PC-9 (cell line): ENCODE data around the gene C17orf67. TPM values are rescaled to one million over a fixed set of nuclear protein-coding genes. Genes with fewer than 3 reads are reported as not detected.

Source experiments
- BruUV-seq: library from RNA; stranded (reverse); fragments of 400-500 nt; replicated peaks from 2 replicates; lab custom pipeline; 2021; lab: Mats Ljungman, UMichigan
- CTCF ChIA-PET: fragments of 300-600 bp; sonication (Branson Sonifier 250); formaldehyde crosslinking; loops from one replicate; lab custom pipeline; 2022; ENCODE audit warnings: antibody characterized with exemption; lab: Charles Lee
- POLR2A ChIA-PET: fragments of 300-600 bp; sonication (Branson Sonifier 250); formaldehyde crosslinking; loops from one replicate; lab custom pipeline; 2022; ENCODE audit warnings: antibody characterized with exemption; ENCODE audit not compliant: unreplicated experiment; lab: Charles Lee
- DNase-seq, 2 experiments: peaks; one replicate each; pipeline versions ENCODE4 v3.0.0 to v3.0.0-alpha.2; 2015 to 2022; ENCODE audit warnings: mixed read lengths in 1 of 2
- H2AFZ ChIP-seq: fragments of 200-600 bp; sonication (generic); 2 replicates; pipeline ENCODE4 v1.8.1; 2017; ENCODE audit warnings: antibody characterized with exemption
- H3F3A ChIP-seq: fragments of 200-600 bp; sonication (generic); 2 replicates; pipeline ENCODE4 v1.8.1; 2017; ENCODE audit warnings: antibody characterized with exemption, mild to moderate bottlenecking, low read depth; ENCODE audit not compliant: insufficient read depth
- H3K27ac ChIP-seq: fragments of 200-600 bp; sonication (generic); 2 replicates; pipeline ENCODE4 v1.6.1; 2016; ENCODE audit warnings: mixed run types
- H3K27me3 ChIP-seq: fragments of 200-600 bp; sonication (generic); 2 replicates; pipeline ENCODE4 v1.6.1; 2016; ENCODE audit warnings: low read depth, mixed run types; ENCODE audit not compliant: insufficient read depth
- H3K36me3 ChIP-seq: fragments of 200-600 bp; sonication (generic); 2 replicates; pipeline ENCODE4 v1.6.1; 2016; ENCODE audit warnings: low read depth, mixed run types
- H3K4me1 ChIP-seq: fragments of 200-600 bp; sonication (generic); replicated peaks from 2 replicates; pipeline ENCODE4 v1.6.1; 2016; ENCODE audit warnings: mixed run types; ENCODE audit not compliant: insufficient read depth
- H3K4me2 ChIP-seq: fragments of 200-600 bp; sonication (generic); 2 replicates; pipeline ENCODE4 v1.6.1; 2017; ENCODE audit warnings: mixed run types
- H3K4me3 ChIP-seq: fragments of 200-600 bp; sonication (generic); 2 replicates; pipeline ENCODE4 v1.6.1; 2016; ENCODE audit warnings: mixed run types
- H3K79me2 ChIP-seq: fragments of 200-600 bp; sonication (generic); 2 replicates; pipeline ENCODE4 v1.6.1; 2017; ENCODE audit warnings: low read depth, mixed run types
- H3K9me2 ChIP-seq: fragments of 200-600 bp; sonication (generic); 2 replicates; pipeline ENCODE4 v1.8.1; 2017; ENCODE audit warnings: mild to moderate bottlenecking; ENCODE audit not compliant: insufficient read depth
- H3K9me3 ChIP-seq: fragments of 200-600 bp; sonication (generic); 2 replicates; pipeline ENCODE4 v1.8.1; 2016; ENCODE audit warnings: low read depth; ENCODE audit not compliant: insufficient read depth
- H4K20me1 ChIP-seq: fragments of 200-600 bp; sonication (generic); 2 replicates; pipeline ENCODE4 v1.8.1; 2017; ENCODE audit not compliant: insufficient read depth
- EZH2 ChIP-seq: fragments of 200-600 bp; sonication (generic); IDR thresholded peaks from 2 replicates; pipeline ENCODE4 v1.8.0; 2017; ENCODE audit warnings: antibody characterized with exemption, low read depth
- intact Hi-C: fragments of 100-400 bp; cut with micrococcal nuclease; formaldehyde crosslinking; loops from one replicate; pipeline ENCODE4 v1.10.0; 2022; ENCODE audit not compliant: unreplicated experiment
- total RNA-seq: library from RNA; stranded (reverse); gene quantifications from 2 replicates; pipeline ENCODE4 v1.2.3, GENCODE V29; 2021
- TF ChIP-seq, protein P1 (sequence below): fragments of 200-600 bp; sonication (generic); conservative IDR thresholded peaks from 2 replicates; pipeline ENCODE4 v1.6.1; 2017; ENCODE audit warnings: mixed run types, antibody characterized with exemption, mild to moderate bottlenecking, moderate library complexity

Gene C17orf67
- total RNA-seq, 1 experiment from 2014 or later = 4.3 TPM

GRCh38 chr17:56821847-56822534 lies 11.7 kb downstream of the C17orf67 start:
- no TSS peak for BruUV-seq
- H3K79me2 ChIP-seq = no peaks in the 10 kb centered on the region
- intact Hi-C loops = no loop called here

DNA sequence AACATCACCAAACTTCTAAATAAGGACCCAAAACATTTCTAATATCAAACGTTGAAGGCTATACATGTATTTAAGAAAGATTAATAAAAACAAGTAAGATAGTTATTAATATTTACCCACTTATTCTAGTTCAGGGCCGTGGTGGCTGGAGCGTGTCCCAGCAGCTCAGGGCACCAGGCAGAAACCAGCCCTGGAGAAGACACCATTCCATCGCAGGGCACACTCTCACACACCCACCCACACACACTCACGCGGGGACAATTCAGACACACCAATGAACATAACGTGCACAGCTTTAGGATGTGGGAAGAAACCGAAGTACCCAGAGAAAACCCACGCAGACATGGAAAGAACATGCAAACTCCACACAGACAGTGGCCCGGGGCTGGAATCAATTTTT lies 13.5 kb downstream of the C17orf67 start:
- Histone ChIP-seq H3K4me2 (no peak overlapping the region), H3K79me2 (no peaks in the 10 kb centered on the region), H3K9me3 (no peaks in the 10 kb centered on the region), H4K20me1 (no peaks in the 10 kb centered on the region), H2AFZ (no peak overlapping the region), H3K4me1 (0 out of 2 replicates have a peak, but pooled peaks cover 14% of the 10 kb centered on the region), H3K36me3 (no peaks in the 10 kb centered on the region), H3K4me3 (no peak overlapping the region), H3K27ac (no peak overlapping the region), H3F3A (0 out of 2 replicates have a peak, but pooled peaks cover 5% of the 10 kb centered on the region), H3K9me2 (no peaks in the 10 kb centered on the region), H3K27me3 (no peaks in the 10 kb centered on the region)
- intact Hi-C loops = no loop called here
- ChIA-PET POLR2A (no interaction called here), CTCF (interaction anchor here (0.6 to 1.4 kb wide), 9 partner anchors 30 to 234 kb away, joined by 3 to 7 read pairs (median 3); no protein-coding TSS in a partner anchor)
- no TSS peak for BruUV-seq
- DNase-seq = no peak
- TF ChIP-seq EZH2 = no peak
- TF ChIP-seq, protein P1, sequence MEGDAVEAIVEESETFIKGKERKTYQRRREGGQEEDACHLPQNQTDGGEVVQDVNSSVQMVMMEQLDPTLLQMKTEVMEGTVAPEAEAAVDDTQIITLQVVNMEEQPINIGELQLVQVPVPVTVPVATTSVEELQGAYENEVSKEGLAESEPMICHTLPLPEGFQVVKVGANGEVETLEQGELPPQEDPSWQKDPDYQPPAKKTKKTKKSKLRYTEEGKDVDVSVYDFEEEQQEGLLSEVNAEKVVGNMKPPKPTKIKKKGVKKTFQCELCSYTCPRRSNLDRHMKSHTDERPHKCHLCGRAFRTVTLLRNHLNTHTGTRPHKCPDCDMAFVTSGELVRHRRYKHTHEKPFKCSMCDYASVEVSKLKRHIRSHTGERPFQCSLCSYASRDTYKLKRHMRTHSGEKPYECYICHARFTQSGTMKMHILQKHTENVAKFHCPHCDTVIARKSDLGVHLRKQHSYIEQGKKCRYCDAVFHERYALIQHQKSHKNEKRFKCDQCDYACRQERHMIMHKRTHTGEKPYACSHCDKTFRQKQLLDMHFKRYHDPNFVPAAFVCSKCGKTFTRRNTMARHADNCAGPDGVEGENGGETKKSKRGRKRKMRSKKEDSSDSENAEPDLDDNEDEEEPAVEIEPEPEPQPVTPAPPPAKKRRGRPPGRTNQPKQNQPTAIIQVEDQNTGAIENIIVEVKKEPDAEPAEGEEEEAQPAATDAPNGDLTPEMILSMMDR = no peak

More at GRCh38 chr17:56821847-56822534, 11.7 kb downstream of the C17orf67 start:
- CTCF ChIA-PET = no interaction called here
- DNase-seq = no peak
- H3K4me2 ChIP-seq = no peak overlapping the region
- no peak for TF ChIP-seq EZH2
- TF ChIP-seq, protein P1 = no peak
- 0 out of 2 replicates have a peak, but pooled peaks cover 11% of the 10 kb centered on the region for H3F3A ChIP-seq
- H3K4me3 ChIP-seq = no peak overlapping the region
- no peak overlapping the region for H2AFZ ChIP-seq
- H4K20me1 ChIP-seq = no peaks in the 10 kb centered on the region
- POLR2A ChIA-PET = interaction anchor here (0.7 kb wide), 1 partner anchor 12 kb away, joined by 4 read pairs; the partner anchor contains the start of genes C17orf67 and DGKE
- H3K36me3 ChIP-seq = no peaks in the 10 kb centered on the region
- H3K27ac ChIP-seq = no peak overlapping the region
- 0 out of 2 replicates have a peak, but pooled peaks cover 17% of the 10 kb centered on the region for H3K4me1 ChIP-seq
- H3K9me3 ChIP-seq = no peaks in the 10 kb centered on the region
- H3K9me2 ChIP-seq = no peaks in the 10 kb centered on the region
- no peaks in the 10 kb centered on the region for H3K27me3 ChIP-seq

DNA sequence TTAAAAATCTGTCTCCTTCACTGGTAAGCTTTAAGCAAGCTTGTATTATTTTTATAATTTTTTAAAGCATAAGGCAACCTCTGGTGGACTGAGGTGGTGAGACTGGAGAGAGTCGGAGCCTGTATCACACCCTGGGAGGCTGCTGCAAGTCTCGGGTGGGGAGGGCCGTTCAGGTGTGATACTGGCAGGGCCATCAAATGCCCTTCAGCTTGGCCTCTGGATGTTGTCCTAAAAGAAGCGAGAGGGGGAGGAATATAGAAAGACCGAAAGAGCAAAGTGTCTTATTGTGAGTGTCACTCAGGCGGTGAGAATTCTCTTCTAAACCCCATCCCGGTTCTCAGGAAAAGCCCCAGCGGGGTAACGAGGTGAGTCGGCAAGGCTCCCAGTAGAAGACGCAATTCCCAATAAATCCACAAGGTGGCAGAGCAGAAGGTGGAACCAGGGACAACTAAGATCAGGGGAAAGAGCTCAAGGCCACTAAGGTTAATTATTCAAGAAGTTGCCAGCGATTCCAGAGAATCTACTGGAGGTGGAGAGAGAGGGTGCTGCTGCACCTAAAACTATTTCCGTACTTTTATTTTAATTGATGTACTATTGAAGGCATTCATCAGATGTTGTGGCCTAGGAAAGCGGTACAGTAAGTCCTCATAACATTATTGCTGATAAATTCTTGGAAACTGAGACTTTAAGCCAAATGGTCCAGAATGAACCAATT lies 14.1 kb downstream of the C17orf67 start:
- Histone ChIP-seq H3K4me3 (no peak overlapping the region), H3K36me3 (no peaks in the 10 kb centered on the region), H3K27me3 (no peaks in the 10 kb centered on the region), H3K9me2 (no peaks in the 10 kb centered on the region), H3K27ac (no peak overlapping the region), H4K20me1 (no peaks in the 10 kb centered on the region), H3K4me1 (0 out of 2 replicates have a peak, but pooled peaks cover 8% of the 10 kb centered on the region), H3K4me2 (peak overlapping the region; percentile 57), H3K79me2 (no peaks in the 10 kb centered on the region), H2AFZ (peak overlapping the region; percentile 14; the same call in 1 of the 2 replicates), H3F3A (no peaks in the 10 kb centered on the region), H3K9me3 (no peaks in the 10 kb centered on the region)
- no peak for TF ChIP-seq EZH2
- TF ChIP-seq, protein P1 = peak; percentile 92
- ChIA-PET POLR2A (no interaction called here), CTCF (interaction anchor here (0.6 to 1.4 kb wide), 9 partner anchors 31 to 235 kb away, joined by 3 to 7 read pairs (median 3); no protein-coding TSS in a partner anchor)
- BruUV-seq = no TSS peak
- intact Hi-C loops = loop anchor here (1.0 kb wide), 1 partner anchor 121 kb away; no protein-coding TSS in a partner anchor
- DNase-seq = peak; percentile 54 to 65
